HG02870 (cell line): Measurements from ENCODE around the gene AGAP5.
A peak's percentile ranks its signal among the peaks of the same experiment; 100 is the strongest.
"Not testable (repeated sequence)": the region's sequence is repeated elsewhere in the genome, so short reads cannot be mapped to it uniquely, and the experiment has no call there.

Source experiments
- ATAC-seq: cut with Tn5 transposase; IDR thresholded peaks from one replicate; pipeline ENCODE4 v1.9.1; 2021; ENCODE audit warnings: mild to moderate bottlenecking, moderate library complexity; ENCODE audit not compliant: unreplicated experiment

Gene AGAP5

DNA sequence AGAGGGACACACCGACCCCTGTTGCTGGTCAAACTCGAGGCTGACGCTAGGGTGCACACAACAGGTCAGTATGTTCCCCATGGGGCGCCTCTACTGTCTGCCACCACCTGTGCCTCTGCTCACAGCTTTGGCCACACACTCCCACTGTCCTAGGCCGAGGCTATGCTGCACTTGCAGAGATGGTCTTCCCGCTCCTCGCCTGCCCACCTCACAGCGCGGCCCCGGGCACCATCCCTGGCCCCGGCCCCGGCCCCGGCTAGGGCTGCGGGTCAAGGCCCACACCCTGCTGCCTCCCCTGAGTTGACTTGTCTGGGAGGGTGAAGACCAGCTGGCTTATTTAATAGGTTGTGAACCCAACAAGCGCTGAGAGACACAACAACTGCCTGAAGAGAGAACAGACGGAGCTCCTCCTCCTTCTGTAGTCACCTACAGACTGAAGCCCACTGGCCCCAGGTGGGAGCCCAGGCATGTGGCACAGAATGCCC lies at the start of gene AGAP5:
AGAP5 (minus strand) TSS at position 435 of the 485 bp plus-strand sequence; CDS start at position 81, 354 bp downstream.
- ATAC-seq: not testable (repeated sequence)

GRCh38 chr10:73746721-73747120 lies 48.8 kb upstream of the AGAP5 start:
- ATAC-seq: no peak

DNA sequence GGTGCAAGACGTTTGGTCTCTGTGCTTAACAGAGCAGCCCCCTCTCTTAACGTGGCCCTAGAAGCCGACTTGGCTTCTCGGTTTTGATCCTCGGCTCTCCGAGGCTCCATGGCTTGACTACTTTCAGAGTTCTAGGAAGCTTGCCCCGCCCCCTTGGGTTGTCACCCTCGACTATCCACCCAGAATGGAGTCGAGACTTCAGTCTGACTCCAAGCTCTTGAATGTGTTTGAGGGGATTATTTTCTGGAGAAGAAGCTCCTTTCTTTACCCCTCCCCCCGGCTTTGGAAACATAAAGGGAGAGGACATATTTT lies 46.7 kb upstream of the AGAP5 start:
- peak; percentile 31 for ATAC-seq

GRCh38 chr10:73743905-73744663 lies 46.2 kb upstream of the AGAP5 start, which contains the start of gene SEC24C:
Gene SEC24C (plus strand): TSS chr10:73744372. CDS start chr10:73746833, 2,461 bp downstream.
- peak; percentile 78 for ATAC-seq

DNA sequence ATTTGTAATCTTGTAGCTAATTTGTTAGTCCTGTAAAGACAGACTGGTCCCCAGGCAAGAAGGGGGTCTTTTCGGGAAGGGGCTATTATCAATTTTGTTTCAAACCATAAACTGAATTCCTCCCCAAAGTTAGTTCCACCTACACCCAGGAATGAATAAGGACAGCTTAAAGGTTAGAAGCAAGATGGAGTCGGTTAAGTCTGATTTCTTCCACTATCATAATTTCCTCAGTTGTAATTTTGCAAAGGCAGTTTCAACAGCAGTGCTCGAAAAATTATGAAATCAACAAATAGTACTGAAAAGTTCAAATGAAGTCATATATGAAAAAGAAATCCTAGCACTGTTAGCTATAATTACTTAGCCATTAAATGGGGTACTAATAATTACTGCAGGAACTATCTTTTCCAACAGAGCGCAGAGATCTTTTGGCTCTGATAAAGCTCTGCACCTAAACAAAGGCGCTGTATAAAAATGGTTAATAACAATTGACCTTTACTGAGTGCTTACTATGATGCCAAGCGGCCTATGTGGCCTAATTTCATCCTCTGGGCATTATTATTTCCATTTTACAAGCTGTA lies 45.5 kb upstream of the AGAP5 start:
- ATAC-seq: no peak

DNA sequence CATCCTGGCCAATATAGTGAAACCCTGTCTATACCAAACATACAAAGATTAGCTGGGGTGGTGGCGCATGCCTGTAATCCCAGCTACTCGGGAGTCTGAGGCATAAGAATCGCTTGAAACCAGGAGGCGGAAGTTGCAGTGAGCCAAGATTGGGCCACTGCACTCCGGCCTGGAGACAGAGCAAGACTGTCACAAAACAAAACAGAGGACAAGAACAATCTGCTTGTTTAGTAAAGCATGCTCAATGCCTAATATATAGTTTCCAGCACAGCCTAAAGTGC lies 44.5 kb upstream of the AGAP5 start:
- no peak for ATAC-seq

GRCh38 chr10:73740501-73741254 lies 42.8 kb upstream of the AGAP5 start:
- not testable (repeated sequence) for ATAC-seq

- no peak for ATAC-seq
These were observed 36.9 kb upstream of the AGAP5 start for GRCh38 chr10:73734796-73735305.

- ATAC-seq: no peak
These were observed 36.3 kb upstream of the AGAP5 start for GRCh38 chr10:73734028-73734720.

DNA sequence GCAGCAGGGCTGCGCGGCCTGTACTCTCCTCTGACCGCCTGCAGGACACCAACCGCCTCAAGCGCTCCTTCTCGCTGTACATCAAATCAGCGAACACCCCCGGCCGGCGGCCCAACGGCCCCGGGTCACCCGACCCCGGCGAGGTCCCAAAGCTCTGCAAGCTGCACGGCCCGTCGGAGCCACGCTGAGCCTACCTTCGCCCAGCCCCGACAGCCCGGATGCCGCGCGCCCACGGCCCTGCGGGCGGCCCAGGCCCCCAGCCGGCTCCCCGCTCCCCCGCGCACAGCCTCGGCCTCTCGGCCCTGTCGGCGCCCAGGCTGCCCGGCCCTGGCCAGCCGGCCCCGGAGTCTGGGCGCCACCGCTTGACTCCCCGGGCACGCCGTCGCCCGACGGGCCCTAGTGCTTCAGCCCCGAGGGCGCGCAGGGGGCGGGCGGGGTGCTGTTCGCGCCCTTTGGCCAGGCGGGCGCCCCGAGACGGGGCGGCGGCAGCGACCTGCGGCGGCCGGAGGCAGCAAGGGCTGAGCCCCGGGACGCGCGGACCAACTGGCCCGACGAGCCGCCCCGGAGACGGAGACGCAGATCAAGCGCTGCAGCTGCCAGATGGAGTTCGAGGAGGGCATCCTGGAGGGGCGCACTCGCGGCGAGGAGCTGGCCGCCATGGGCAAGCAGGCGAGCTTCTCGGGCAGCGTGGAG lies 35.2 kb upstream of the AGAP5 start:
- no peak for ATAC-seq

DNA sequence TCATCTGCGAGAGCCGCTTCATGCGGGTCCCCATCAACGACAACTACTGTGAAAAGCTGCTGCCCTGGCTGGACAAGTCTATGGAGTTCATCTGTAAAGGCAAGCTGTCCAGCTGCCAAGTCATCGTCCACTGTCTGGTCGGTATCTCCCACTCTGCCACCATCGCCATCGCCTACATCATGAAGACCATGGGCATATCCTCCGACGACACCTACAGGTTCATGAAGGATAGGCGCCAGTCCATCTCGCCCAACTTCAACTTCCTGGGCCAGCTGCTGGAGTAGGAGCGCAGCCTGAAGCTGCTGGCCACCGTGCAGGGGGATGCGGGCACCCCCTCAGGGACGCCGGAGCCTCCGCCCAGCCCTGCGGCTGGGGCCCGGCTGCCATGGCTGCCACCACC lies 34.5 kb upstream of the AGAP5 start:
- no peak for ATAC-seq

GRCh38 chr10:73731588-73732375 lies 33.9 kb upstream of the AGAP5 start:
- ATAC-seq: no peak

GRCh38 chr10:73730153-73730906 lies 32.4 kb upstream of the AGAP5 start:
- ATAC-seq: peak; percentile 86

DNA sequence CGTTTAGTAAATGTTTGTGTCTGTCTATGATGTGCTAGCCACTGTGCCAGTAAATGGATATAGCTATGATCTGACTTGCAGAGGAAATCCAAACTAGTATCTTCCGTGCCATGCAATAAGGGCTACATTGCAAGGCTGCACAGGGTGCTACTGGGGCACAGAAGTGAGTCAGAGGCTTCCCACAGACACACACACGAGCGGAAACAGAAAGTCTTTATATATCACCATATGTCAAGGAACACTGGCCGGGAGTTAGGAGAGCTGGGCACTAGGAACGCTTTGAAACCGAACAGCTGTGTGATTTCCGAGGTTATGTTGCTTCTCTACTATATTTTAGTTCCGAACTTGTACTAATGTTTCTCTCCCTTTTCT lies 31.9 kb upstream of the AGAP5 start:
- ATAC-seq: not testable (repeated sequence)

GRCh38 chr10:73723516-73723915 lies 25.6 kb upstream of the AGAP5 start:
- no peak for ATAC-seq

GRCh38 chr10:73720561-73720960 lies 22.7 kb upstream of the AGAP5 start:
- not testable (repeated sequence) for ATAC-seq

DNA sequence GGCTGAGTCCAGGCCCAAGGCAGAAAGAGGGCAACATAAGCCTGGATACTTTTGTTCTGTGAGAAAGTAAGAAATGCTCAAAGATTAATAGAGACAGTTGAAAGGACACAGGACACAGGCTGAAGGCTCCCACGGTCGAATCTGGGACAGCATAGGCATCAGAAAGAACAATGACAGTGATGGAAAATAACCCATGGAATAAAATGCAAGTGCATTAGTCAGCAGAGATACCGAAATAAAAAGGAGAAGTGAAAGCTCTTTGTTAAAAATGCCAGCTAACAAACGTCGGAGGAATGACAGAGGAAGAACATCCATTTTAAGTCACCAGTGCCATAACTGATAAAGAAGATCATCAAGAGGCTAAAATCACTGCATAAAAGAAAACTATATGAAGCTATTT lies 19.6 kb upstream of the AGAP5 start:
- ATAC-seq: no peak

- no peak for ATAC-seq
These were observed 18.3 kb upstream of the AGAP5 start for GRCh38 chr10:73716251-73716650.
